ENCODE measurements around the gene GPR158. TPM values are rescaled to one million over a fixed set of nuclear protein-coding genes. Genes with fewer than 3 reads are reported as not detected.

Gene GPR158
- total RNA-seq, 4 donors from 2014 or later = 0.16 to 1.1 (median 0.17) TPM; not detected in 1

DNA sequence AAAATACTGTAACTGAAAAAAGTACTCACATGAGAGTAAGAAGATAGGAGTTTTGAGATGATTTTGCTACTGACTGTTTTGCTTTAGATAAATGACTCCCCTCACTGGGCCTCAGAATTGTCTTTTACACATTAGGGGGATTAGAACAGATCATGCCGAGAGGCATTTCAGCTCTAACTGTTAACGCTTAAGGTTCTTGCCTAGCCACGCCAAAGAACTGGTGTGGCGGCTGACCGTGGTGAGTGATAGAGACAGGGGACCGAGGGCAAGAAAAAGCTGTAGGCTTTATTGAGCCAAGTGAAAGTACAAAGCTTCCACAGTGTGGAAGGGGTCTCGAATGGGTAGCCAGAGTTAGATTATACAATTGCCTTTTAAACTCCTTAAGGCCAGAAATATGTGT is 390.8 kb downstream of the GPR158 start:
- TF ChIP-seq, protein P1, sequence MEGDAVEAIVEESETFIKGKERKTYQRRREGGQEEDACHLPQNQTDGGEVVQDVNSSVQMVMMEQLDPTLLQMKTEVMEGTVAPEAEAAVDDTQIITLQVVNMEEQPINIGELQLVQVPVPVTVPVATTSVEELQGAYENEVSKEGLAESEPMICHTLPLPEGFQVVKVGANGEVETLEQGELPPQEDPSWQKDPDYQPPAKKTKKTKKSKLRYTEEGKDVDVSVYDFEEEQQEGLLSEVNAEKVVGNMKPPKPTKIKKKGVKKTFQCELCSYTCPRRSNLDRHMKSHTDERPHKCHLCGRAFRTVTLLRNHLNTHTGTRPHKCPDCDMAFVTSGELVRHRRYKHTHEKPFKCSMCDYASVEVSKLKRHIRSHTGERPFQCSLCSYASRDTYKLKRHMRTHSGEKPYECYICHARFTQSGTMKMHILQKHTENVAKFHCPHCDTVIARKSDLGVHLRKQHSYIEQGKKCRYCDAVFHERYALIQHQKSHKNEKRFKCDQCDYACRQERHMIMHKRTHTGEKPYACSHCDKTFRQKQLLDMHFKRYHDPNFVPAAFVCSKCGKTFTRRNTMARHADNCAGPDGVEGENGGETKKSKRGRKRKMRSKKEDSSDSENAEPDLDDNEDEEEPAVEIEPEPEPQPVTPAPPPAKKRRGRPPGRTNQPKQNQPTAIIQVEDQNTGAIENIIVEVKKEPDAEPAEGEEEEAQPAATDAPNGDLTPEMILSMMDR (IDR thresholded peaks at IDR 0.05; ENCODE audit: low read depth) = no peak

- TF ChIP-seq, protein P1 (IDR thresholded peaks at IDR 0.05; ENCODE audit: low read depth) = no peak
These were observed 398.5 kb downstream of the GPR158 start for GRCh38 chr10:25573316-25573715.

DNA sequence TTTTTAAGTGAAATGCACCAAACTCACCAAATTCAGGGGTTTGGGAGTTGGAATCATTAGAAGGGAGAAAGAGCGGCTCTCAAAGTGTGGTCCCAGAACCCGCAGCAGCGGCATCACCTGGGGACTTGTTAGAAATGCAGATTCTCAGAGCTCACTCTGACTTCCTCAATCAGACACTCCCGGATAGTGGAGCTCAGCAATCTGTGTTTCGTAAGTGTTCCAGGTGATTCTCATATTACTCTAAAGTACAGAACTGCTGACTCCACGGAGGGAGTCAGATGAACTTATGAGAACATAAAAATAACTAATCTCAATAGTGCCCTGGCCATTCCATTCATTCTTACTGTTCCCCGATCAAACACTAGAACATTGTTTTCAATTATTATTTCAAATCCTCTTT is 400.5 kb downstream of the GPR158 start:
- TF ChIP-seq, protein P1 (IDR thresholded peaks at IDR 0.05; ENCODE audit: low read depth) = no peak

GRCh38 chr10:25578061-25578460 is 403.3 kb downstream of the GPR158 start:
- TF ChIP-seq, protein P1 (IDR thresholded peaks at IDR 0.05; ENCODE audit: low read depth) = no peak

- TF ChIP-seq, protein P1 (IDR thresholded peaks at IDR 0.05; ENCODE audit: low read depth) = no peak
These were observed 408.2 kb downstream of the GPR158 start for GRCh38 chr10:25582961-25583360.

GRCh38 chr10:25600651-25601050 is 425.9 kb downstream of the GPR158 start:
- TF ChIP-seq, protein P1 (IDR thresholded peaks at IDR 0.05; ENCODE audit: low read depth) = no peak

DNA sequence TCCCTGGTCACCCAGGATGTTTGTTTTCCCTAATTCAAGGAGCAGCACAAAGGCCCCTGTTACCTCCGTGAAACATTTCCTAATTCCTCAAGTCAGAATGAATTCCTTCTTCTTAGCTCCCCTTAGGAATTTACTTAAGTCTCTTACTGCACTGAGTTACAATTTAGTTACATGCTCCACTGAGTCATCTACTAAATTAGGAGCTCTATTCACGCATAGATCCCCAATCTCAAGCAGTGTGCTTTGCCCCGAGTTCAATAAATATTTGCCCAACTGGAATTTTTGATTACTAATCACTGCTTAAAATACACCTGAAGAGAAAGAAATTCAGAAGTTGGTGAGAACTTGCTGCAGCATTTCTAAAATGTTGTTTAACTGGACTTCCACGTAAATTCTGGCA is 429.8 kb downstream of the GPR158 start:
- TF ChIP-seq, protein P1 (IDR thresholded peaks at IDR 0.05; ENCODE audit: low read depth) = no peak
